ENCODE measurements around the gene OR2T27. TPM values are rescaled to one million over a fixed set of nuclear protein-coding genes. Genes with fewer than 3 reads are reported as not detected.
"Not testable (repeated sequence)": the region's sequence is repeated elsewhere in the genome, so short reads cannot be mapped to it uniquely, and the experiment has no call there.

The OR2T27 gene
- total RNA-seq, 1 experiment from 2014 or later: not detected

DNA sequence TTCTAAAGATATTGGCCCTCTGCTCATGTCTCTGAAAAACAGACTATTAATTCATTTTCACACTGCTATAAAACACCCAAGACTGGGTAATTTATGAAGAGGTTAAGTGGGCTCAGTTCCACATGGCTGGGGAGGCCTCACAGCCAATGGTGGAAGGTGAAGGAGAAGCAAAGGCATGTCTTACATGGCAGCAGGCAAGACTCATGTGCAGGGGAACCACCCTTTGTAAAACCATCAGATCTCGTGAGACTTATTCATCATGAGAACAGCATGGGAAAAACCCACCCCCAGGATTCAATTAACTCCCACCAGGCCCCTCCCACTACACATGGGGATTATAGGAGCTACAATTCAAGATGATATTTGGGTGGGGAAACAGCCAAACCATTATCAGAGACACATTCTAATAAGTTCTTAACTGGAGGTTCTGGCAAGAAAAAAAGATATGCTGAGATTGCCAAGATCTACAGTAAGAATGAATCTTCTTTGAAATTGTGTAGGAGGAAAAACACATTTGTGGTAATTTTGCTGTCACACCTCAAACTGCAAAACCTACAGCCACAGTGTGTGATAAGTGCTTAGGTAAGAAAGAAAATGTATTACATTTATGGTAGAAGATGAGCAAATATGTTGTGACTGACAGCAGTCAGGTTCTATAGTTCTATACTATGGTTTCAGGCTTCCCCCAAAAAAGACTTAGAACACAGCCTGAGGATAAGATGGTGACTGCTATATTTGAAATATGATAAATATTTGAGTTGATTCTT lies 6.4 kb downstream of the OR2T27 start:
- intact Hi-C loops (cut with micrococcal nuclease); H3K4me1 ChIP-seq (ENCODE audit: insufficient read depth, low read length); H3K27me3 ChIP-seq (ENCODE audit: low read length); ATAC-seq; H3K4me3 ChIP-seq (ENCODE audit: low read length); H3K9ac ChIP-seq (ENCODE audit: low read length); H3K36me3 ChIP-seq (ENCODE audit: low read depth, low read length); H3K9me2 ChIP-seq (replicated peaks; ENCODE audit: low read length); H2AFZ ChIP-seq (ENCODE audit: low read length); H3K4me2 ChIP-seq (ENCODE audit: low read length); DNase-seq; H3K9me3 ChIP-seq (ENCODE audit: low read length); H3K79me2 ChIP-seq (ENCODE audit: low read length); H3K27ac ChIP-seq (ENCODE audit: low read length); CTCF ChIA-PET; POLR2A ChIA-PET (ENCODE audit: unreplicated experiment); H3F3A ChIP-seq (ENCODE audit: low read length, unreplicated experiment); H4K20me1 ChIP-seq (ENCODE audit: low read length); BruUV-seq (replicated peaks): not testable (repeated sequence)

GRCh38 chr1:248645178-248645577 lies 10.2 kb downstream of the OR2T27 start, which contains the start of gene OR2T35:
OR2T35 (minus strand) TSS chr1:248645278; CDS start chr1:248639258, 6,020 bp downstream.
- H3K79me2 ChIP-seq (ENCODE audit: low read length); H3K27me3 ChIP-seq (ENCODE audit: low read length); H2AFZ ChIP-seq (ENCODE audit: low read length); CTCF ChIA-PET; DNase-seq; H3F3A ChIP-seq (ENCODE audit: low read length, unreplicated experiment); POLR2A ChIA-PET (ENCODE audit: unreplicated experiment); H3K9me3 ChIP-seq (ENCODE audit: low read length); H3K27ac ChIP-seq (ENCODE audit: low read length); H3K36me3 ChIP-seq (ENCODE audit: low read depth, low read length); H4K20me1 ChIP-seq (ENCODE audit: low read length); intact Hi-C loops (cut with micrococcal nuclease); ATAC-seq; H3K9ac ChIP-seq (ENCODE audit: low read length); BruUV-seq (replicated peaks); H3K4me3 ChIP-seq (ENCODE audit: low read length); H3K4me2 ChIP-seq (ENCODE audit: low read length); H3K9me2 ChIP-seq (replicated peaks; ENCODE audit: low read length); H3K4me1 ChIP-seq (ENCODE audit: insufficient read depth, low read length): not testable (repeated sequence)

DNA sequence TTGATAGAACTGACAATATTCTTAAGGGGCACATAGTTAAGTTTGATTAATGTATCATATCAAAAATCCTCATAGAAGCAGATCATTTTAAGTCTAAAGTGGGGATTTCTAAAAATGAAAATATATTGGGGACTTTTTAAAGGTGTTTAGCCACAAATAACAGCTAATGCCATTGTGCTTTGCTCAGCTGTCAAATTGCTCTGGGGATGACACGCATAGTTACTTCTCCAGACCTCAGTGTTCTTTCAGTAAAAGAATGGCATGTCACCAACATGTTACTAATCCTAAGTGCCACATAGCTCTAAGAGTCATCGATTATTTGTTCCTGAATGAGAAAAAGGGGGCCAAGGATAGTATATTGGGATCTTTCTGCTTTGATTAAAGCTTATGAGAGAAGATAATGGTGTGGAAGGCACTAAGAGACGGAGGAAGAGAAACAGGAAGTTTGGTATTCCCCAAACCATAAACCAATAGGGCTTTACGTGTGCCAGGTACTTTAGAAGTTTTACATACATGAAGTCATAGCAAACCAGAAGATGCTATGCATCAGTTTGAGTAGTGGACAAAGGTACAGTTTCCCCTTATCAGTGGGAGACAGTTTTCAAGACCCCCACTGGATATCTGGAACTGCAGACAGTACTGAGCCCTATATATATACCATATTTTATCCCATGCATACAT lies 12.2 kb downstream of the OR2T27 start:
- ATAC-seq; H3F3A ChIP-seq (ENCODE audit: low read length, unreplicated experiment); BruUV-seq (replicated peaks); H3K9ac ChIP-seq (ENCODE audit: low read length); H3K4me2 ChIP-seq (ENCODE audit: low read length); H4K20me1 ChIP-seq (ENCODE audit: low read length); intact Hi-C loops (cut with micrococcal nuclease); POLR2A ChIA-PET (ENCODE audit: unreplicated experiment); H3K27me3 ChIP-seq (ENCODE audit: low read length); H3K9me2 ChIP-seq (replicated peaks; ENCODE audit: low read length); H3K36me3 ChIP-seq (ENCODE audit: low read depth, low read length); CTCF ChIA-PET; H3K27ac ChIP-seq (ENCODE audit: low read length); H3K79me2 ChIP-seq (ENCODE audit: low read length); H3K4me3 ChIP-seq (ENCODE audit: low read length); H3K9me3 ChIP-seq (ENCODE audit: low read length); H3K4me1 ChIP-seq (ENCODE audit: insufficient read depth, low read length); DNase-seq; H2AFZ ChIP-seq (ENCODE audit: low read length): not testable (repeated sequence)

DNA sequence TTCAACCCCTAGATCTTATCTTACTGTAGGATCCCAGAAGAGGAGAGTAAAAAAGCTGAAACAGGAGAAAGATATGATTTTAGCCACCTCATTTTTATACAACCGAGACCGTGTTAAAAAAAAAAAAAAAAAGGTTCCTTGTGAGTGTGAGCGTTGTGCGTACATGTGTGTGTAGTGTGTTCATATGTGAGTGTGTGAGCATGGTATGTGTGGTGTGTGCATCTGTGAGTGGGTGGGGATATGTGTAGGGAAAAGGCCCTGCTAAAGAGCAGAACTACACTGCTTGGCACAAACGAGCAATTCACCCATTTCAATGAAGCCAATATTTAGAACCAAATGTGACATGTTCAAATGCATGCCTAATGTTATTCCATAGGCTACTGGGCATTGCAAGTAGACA lies 13.7 kb downstream of the OR2T27 start:
- H3K27me3 ChIP-seq (ENCODE audit: low read length); H3K4me3 ChIP-seq (ENCODE audit: low read length); H3F3A ChIP-seq (ENCODE audit: low read length, unreplicated experiment); H3K27ac ChIP-seq (ENCODE audit: low read length); ATAC-seq; H3K4me1 ChIP-seq (ENCODE audit: insufficient read depth, low read length); POLR2A ChIA-PET (ENCODE audit: unreplicated experiment); H3K4me2 ChIP-seq (ENCODE audit: low read length); H3K9ac ChIP-seq (ENCODE audit: low read length); BruUV-seq (replicated peaks); H3K9me3 ChIP-seq (ENCODE audit: low read length); H2AFZ ChIP-seq (ENCODE audit: low read length); H4K20me1 ChIP-seq (ENCODE audit: low read length); CTCF ChIA-PET; DNase-seq; intact Hi-C loops (cut with micrococcal nuclease); H3K9me2 ChIP-seq (replicated peaks; ENCODE audit: low read length); H3K79me2 ChIP-seq (ENCODE audit: low read length); H3K36me3 ChIP-seq (ENCODE audit: low read depth, low read length): not testable (repeated sequence)

DNA sequence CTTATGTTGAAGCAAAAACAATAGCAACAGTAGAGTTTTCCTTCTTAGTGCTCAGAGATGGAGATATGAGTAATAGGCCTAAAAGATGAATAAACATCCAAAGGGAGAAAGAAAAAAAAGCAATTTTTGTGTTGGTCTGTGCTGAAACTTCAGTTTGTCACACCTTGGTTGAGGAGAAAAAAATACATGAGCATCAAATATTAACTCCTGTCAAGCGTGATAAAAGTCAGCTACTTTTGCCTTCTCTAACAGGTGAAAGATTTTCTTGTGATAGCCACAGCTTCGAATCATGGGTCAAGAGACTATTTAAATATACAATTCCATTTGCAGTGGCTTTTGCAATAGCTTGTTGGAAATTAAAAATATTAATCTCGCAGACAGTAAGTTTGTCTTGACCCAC lies 14.4 kb downstream of the OR2T27 start:
- H3K27me3 ChIP-seq (ENCODE audit: low read length); H3K27ac ChIP-seq (ENCODE audit: low read length); intact Hi-C loops (cut with micrococcal nuclease); H3K36me3 ChIP-seq (ENCODE audit: low read depth, low read length); H3F3A ChIP-seq (ENCODE audit: low read length, unreplicated experiment); H3K4me1 ChIP-seq (ENCODE audit: insufficient read depth, low read length); H2AFZ ChIP-seq (ENCODE audit: low read length); H3K9ac ChIP-seq (ENCODE audit: low read length); H4K20me1 ChIP-seq (ENCODE audit: low read length); BruUV-seq (replicated peaks); CTCF ChIA-PET; ATAC-seq; POLR2A ChIA-PET (ENCODE audit: unreplicated experiment); H3K79me2 ChIP-seq (ENCODE audit: low read length); H3K4me3 ChIP-seq (ENCODE audit: low read length); H3K9me2 ChIP-seq (replicated peaks; ENCODE audit: low read length); DNase-seq; H3K4me2 ChIP-seq (ENCODE audit: low read length); H3K9me3 ChIP-seq (ENCODE audit: low read length): not testable (repeated sequence)

GRCh38 chr1:248639652-248640051 lies 15.7 kb downstream of the OR2T27 start:
- H3K9ac ChIP-seq (ENCODE audit: low read length); H3K79me2 ChIP-seq (ENCODE audit: low read length); H3K36me3 ChIP-seq (ENCODE audit: low read depth, low read length); H3K9me3 ChIP-seq (ENCODE audit: low read length); H3K9me2 ChIP-seq (replicated peaks; ENCODE audit: low read length); H3K27ac ChIP-seq (ENCODE audit: low read length); H3K4me1 ChIP-seq (ENCODE audit: insufficient read depth, low read length); H3K27me3 ChIP-seq (ENCODE audit: low read length); H3F3A ChIP-seq (ENCODE audit: low read length, unreplicated experiment); H4K20me1 ChIP-seq (ENCODE audit: low read length); ATAC-seq; H2AFZ ChIP-seq (ENCODE audit: low read length); POLR2A ChIA-PET (ENCODE audit: unreplicated experiment); DNase-seq; H3K4me2 ChIP-seq (ENCODE audit: low read length); intact Hi-C loops (cut with micrococcal nuclease); CTCF ChIA-PET; H3K4me3 ChIP-seq (ENCODE audit: low read length); BruUV-seq (replicated peaks): not testable (repeated sequence)
